B cell (primary cell): ENCODE data around the gene GPR152.

Source experiments
- EZH2 ChIP-seq: IDR thresholded peaks from 2 replicates; pipeline ENCODE4 v1.6.1; 2012; ENCODE audit warnings: borderline replicate concordance, low read depth, mild to moderate bottlenecking, moderate library complexity, low read length; ENCODE audit not compliant: insufficient read depth, poor library complexity, severe bottlenecking
- TF ChIP-seq, protein P1 (sequence below): fragments of 200-600 bp; IDR thresholded peaks from one replicate; pipeline ENCODE4 v1.8.0; 2022; ENCODE audit warnings: antibody characterized with exemption, mild to moderate bottlenecking

DNA sequence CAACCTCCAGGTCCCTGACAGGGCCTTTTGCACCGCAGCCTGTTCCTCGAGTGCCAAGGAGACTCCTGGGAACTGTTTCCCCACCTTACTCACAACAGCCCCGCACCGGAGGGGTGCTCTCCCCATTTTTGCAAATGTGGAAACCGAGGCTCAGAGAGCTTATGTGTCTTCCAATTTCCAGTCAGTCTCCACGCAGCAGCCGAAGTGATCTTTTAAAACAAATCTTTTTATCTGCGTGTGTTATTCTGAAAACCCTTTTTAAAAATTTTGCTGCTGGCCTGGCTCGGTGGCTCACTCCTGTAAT is 16.9 kb upstream of the GPR152 start:
- TF ChIP-seq, protein P1, sequence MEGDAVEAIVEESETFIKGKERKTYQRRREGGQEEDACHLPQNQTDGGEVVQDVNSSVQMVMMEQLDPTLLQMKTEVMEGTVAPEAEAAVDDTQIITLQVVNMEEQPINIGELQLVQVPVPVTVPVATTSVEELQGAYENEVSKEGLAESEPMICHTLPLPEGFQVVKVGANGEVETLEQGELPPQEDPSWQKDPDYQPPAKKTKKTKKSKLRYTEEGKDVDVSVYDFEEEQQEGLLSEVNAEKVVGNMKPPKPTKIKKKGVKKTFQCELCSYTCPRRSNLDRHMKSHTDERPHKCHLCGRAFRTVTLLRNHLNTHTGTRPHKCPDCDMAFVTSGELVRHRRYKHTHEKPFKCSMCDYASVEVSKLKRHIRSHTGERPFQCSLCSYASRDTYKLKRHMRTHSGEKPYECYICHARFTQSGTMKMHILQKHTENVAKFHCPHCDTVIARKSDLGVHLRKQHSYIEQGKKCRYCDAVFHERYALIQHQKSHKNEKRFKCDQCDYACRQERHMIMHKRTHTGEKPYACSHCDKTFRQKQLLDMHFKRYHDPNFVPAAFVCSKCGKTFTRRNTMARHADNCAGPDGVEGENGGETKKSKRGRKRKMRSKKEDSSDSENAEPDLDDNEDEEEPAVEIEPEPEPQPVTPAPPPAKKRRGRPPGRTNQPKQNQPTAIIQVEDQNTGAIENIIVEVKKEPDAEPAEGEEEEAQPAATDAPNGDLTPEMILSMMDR: no peak
- no peak for TF ChIP-seq EZH2
